Measurements from ENCODE around the gene GRM7.

DNA sequence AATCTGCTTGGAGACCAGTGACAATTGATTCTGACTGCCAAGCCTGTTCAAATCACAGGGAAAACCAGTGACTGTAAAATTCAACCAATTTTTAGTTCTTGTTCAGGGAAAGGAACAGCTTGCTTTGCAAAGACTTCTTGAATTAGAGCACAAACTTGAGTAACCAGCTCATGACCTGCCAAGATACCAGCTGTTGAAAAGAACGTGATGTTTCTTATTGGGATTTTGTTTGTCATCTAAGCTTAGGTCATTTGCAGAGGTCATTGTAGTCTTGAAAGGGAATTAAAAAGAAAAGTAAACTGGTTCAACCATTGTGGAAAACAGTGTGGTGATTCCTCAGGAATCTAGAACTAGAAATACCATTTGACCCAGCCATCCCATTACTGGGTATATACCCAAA lies 428.2 kb downstream of the GRM7 start:
- no peak for TF ChIP-seq GATA2 (IDR thresholded peaks at IDR 0.05; ENCODE audit: low read depth, low read length)
- no peak for TF ChIP-seq GATA3 (IDR thresholded peaks at IDR 0.05; ENCODE audit: low read depth, low read length)

Measured in SH-SY5Y (cell line).